ENCODE measurements around the gene GTF2F2. TPM values are rescaled to one million over a fixed set of nuclear protein-coding genes. Genes with fewer than 3 reads are reported as not detected.

GTF2F2 gene
- polyA plus RNA-seq, 2 of the 4 experiments (the other 2 are of a cell fraction) = 21.0 to 30.0 TPM

- H3K9me3 ChIP-seq = no peaks in the 10 kb centered on the region
- peak in 1 of 2 experiments; percentile 35 for DNase-seq (ENCODE audit: low read depth in 1 of 2, low spot score in 1 of 2)
- no peak for FAIRE-seq
- CTCF ChIA-PET = interaction anchor here (2.2 kb wide), 1 partner anchor 269 kb away, joined by 7 read pairs; no protein-coding TSS in a partner anchor
- no peak for TF ChIP-seq HDAC2 (IDR thresholded peaks at IDR 0.05)
- no peak for TF ChIP-seq BCL3 (IDR thresholded peaks at IDR 0.05)
- no peak for TF ChIP-seq RFX5 (IDR thresholded peaks at IDR 0.05)
- TF ChIP-seq MYC (IDR thresholded peaks at IDR 0.05; ENCODE audit: borderline replicate concordance, low read length) = no peak
- TF ChIP-seq RNF2 (IDR thresholded peaks at IDR 0.05; ENCODE audit: borderline replicate concordance, low read depth) = no peak
- no peak for TF ChIP-seq CHD2 (IDR thresholded peaks at IDR 0.05; ENCODE audit: low read length, partially characterized antibody)
- TF ChIP-seq, protein P1, sequence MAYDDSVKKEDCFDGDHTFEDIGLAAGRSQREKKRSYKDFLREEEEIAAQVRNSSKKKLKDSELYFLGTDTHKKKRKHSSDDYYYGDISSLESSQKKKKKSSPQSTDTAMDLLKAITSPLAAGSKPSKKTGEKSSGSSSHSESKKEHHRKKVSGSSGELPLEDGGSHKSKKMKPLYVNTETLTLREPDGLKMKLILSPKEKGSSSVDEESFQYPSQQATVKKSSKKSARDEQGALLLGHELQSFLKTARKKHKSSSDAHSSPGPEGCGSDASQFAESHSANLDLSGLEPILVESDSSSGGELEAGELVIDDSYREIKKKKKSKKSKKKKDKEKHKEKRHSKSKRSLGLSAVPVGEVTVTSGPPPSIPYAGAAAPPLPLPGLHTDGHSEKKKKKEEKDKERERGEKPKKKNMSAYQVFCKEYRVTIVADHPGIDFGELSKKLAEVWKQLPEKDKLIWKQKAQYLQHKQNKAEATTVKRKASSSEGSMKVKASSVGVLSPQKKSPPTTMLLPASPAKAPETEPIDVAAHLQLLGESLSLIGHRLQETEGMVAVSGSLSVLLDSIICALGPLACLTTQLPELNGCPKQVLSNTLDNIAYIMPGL (CRISPR knock-in tag; IDR thresholded peaks at IDR 0.05; ENCODE audit: borderline replicate concordance) = no peak
- no peak for TF ChIP-seq CBX8 (IDR thresholded peaks at IDR 0.05)
- no peak for TF ChIP-seq REST (IDR thresholded peaks at IDR 0.05)
- peak overlapping the region; percentile 82 to 91 for H3K27ac ChIP-seq
- peak overlapping the region; percentile 78 for H3K4me2 ChIP-seq
- 0 out of 3 replicates have a peak overlapping the region, but pooled peaks have one; percentile 10 for H3K4me3 ChIP-seq
- POLR2A ChIA-PET = no interaction called here
- H3K4me1 ChIP-seq = peaks cover 17% of the 10 kb centered on the region
- ATAC-seq = peak in 1 of 2 experiments; percentile 56; a peak in 3 of 6 replicates
- 2% methylated on average over 6 of the region's 6 CpGs for WGBS (ENCODE audit: missing lambda C conversion rate)
These were observed 196.0 kb downstream of the GTF2F2 start for GRCh38 chr13:45316338-45316737.

DNA sequence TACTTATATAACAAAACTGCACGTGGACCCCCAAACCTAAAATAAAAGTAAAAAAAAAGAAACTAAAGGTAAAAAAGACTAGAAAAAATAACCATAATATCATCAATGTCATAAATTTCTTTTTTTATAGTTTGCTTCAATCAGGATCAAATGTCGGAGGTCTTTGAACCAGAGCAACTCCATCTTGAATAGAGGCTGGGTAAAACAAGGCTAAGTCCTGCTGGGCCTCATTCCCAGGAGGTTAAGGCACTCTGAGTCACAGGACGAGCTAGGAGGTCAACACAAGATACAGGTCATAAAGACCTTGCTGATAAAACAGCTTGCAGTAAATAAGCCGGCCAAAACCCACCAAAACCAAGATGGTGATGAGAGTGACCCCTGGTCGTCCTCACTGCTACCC is 196.7 kb downstream of the GTF2F2 start:
- ChIA-PET CTCF (interaction anchor here (1.9 to 2.2 kb wide), 2 partner anchors 8 to 270 kb away, joined by 7 to 10 read pairs; no protein-coding TSS in a partner anchor), POLR2A (no interaction called here)
- TF ChIP-seq, protein P2, sequence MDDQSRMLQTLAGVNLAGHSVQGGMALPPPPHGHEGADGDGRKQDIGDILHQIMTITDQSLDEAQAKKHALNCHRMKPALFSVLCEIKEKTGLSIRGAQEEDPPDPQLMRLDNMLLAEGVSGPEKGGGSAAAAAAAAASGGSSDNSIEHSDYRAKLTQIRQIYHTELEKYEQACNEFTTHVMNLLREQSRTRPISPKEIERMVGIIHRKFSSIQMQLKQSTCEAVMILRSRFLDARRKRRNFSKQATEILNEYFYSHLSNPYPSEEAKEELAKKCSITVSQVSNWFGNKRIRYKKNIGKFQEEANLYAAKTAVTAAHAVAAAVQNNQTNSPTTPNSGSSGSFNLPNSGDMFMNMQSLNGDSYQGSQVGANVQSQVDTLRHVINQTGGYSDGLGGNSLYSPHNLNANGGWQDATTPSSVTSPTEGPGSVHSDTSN (IDR thresholded peaks at IDR 0.05) = no peak
- TF ChIP-seq KDM1A (IDR thresholded peaks at IDR 0.05; ENCODE audit: low read depth) = no peak
- TF ChIP-seq, protein P3, sequence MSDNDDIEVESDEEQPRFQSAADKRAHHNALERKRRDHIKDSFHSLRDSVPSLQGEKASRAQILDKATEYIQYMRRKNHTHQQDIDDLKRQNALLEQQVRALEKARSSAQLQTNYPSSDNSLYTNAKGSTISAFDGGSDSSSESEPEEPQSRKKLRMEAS (IDR thresholded peaks at IDR 0.05) = no peak
- no peak for TF ChIP-seq MAFK (IDR thresholded peaks at IDR 0.05; ENCODE audit: partially characterized antibody)
- no peak for TF ChIP-seq CHD4 (IDR thresholded peaks at IDR 0.05; ENCODE audit: borderline replicate concordance)
- no peak for TF ChIP-seq BHLHE40 (IDR thresholded peaks at IDR 0.05; ENCODE audit: low read depth, low read length)
- no peak for TF ChIP-seq HDAC2 (IDR thresholded peaks at IDR 0.05)
- TF ChIP-seq ESRRA (IDR thresholded peaks at IDR 0.05; ENCODE audit: borderline replicate concordance, low read length) = no peak
- no peak for TF ChIP-seq CBX2 (IDR thresholded peaks at IDR 0.05; ENCODE audit: borderline replicate concordance, low read depth)
- TF ChIP-seq REST (IDR thresholded peaks at IDR 0.05) = no peak
- TF ChIP-seq CHD2 (IDR thresholded peaks at IDR 0.05; ENCODE audit: low read length, partially characterized antibody) = no peak
- H3K9me3 ChIP-seq = no peaks in the 10 kb centered on the region
- peak overlapping the region; percentile 82 to 91; a peak in 5 of 6 replicates for H3K27ac ChIP-seq
- DNase-seq (ENCODE audit: low read depth in 1 of 2, low spot score in 1 of 2) = no peak
- no peak overlapping the region for H3K4me3 ChIP-seq
- FAIRE-seq = no peak
- ATAC-seq = no peak
- H3K4me2 ChIP-seq = peak overlapping the region; percentile 78; the same call in 2 of the 3 replicates
- 86% methylated on average over 5 of the region's 5 CpGs for WGBS (ENCODE audit: missing lambda C conversion rate)
- peaks cover 16% of the 10 kb centered on the region for H3K4me1 ChIP-seq

Measured in A549 (cell line).